ENCODE data around the gene SECISBP2L. TPM values are rescaled to one million over a fixed set of nuclear protein-coding genes. Genes with fewer than 3 reads are reported as not detected.
"Not testable (repeated sequence)": the region's sequence is repeated elsewhere in the genome, so short reads cannot be mapped to it uniquely, and the experiment has no call there.

SECISBP2L gene
- 10 to 100 TPM; 35.7 to 36.9 TPM for total RNA-seq

GRCh38 chr15:49046220-49047102, at the start of gene SECISBP2L:
Gene SECISBP2L, minus strand, starts transcription at chr15:49046446. Its CDS starts 147 bp downstream, at chr15:49046299.
- no peaks in the 10 kb centered on the region for H3K27me3 Mint-ChIP-seq

GRCh38 chr15:49094923-49095322, 48.7 kb upstream of the SECISBP2L start:
- H3K27ac Mint-ChIP-seq: no peak overlapping the region
- H3K4me1 Mint-ChIP-seq: no peaks in the 10 kb centered on the region
- H3K27me3 Mint-ChIP-seq: no peaks in the 10 kb centered on the region
- no peak overlapping the region for H3K4me3 Mint-ChIP-seq
- POLR2A ChIA-PET: interaction anchor here (0.6 kb wide), 1 partner anchor 1352 kb away, joined by 3 read pairs; no protein-coding TSS in a partner anchor
- CTCF ChIA-PET: interaction anchor here (2.2 kb wide), 1 partner anchor 12 kb away, joined by 5 read pairs; no protein-coding TSS in a partner anchor
- H3K36me3 Mint-ChIP-seq (ENCODE audit: low read depth): peaks cover 10% of the 10 kb centered on the region
- no peak for DNase-seq
- H3K9me3 Mint-ChIP-seq: no peaks in the 10 kb centered on the region

More at GRCh38 chr15:49046220-49047102, at the start of gene SECISBP2L:
- Mint-ChIP-seq H3K27ac (peak within 1 kb of the TSS; percentile 80), H3K4me1 (peaks cover 26% of the 10 kb centered on the region), H3K9me3 (no peaks in the 10 kb centered on the region), H3K36me3 (ENCODE audit: low read depth) (peaks cover 9% of the 10 kb centered on the region), H3K4me3 (peak within 1 kb of the TSS; percentile 95)
- ChIA-PET CTCF (interaction anchor here (0.8 to 2.9 kb wide), 13 partner anchors 9 to 245 kb away, joined by 3 to 12 read pairs (median 3); partner anchors contain the start of genes CEP152, COPS2 and EID1), POLR2A (interaction anchor here (0.7 to 2.9 kb wide), 13 partner anchors 8 to 237 kb away, joined by 3 to 25 read pairs (median 5); partner anchors contain the start of genes CEP152, COPS2, EID1 and GALK2)
- DNase-seq: peak; percentile 93

GRCh38 chr15:49093252-49094105, 47.2 kb upstream of the SECISBP2L start:
- Mint-ChIP-seq H3K36me3 (ENCODE audit: low read depth) (peaks cover 7% of the 10 kb centered on the region), H3K27ac (no peak overlapping the region), H3K9me3 (no peaks in the 10 kb centered on the region), H3K27me3 (no peaks in the 10 kb centered on the region), H3K4me1 (no peaks in the 10 kb centered on the region), H3K4me3 (no peak overlapping the region)
- ChIA-PET CTCF (interaction anchor here (0.6 to 2.2 kb wide), 2 partner anchors 11 to 1395 kb away, joined by 3 to 5 read pairs; no protein-coding TSS in a partner anchor), POLR2A (interaction anchor here (0.6 kb wide), 1 partner anchor 1289 kb away, joined by 3 read pairs; no protein-coding TSS in a partner anchor)
- DNase-seq: no peak

GRCh38 chr15:49088996-49089395, 42.8 kb upstream of the SECISBP2L start:
- DNase-seq: no peak
- Mint-ChIP-seq H3K27me3 (no peaks in the 10 kb centered on the region), H3K36me3 (ENCODE audit: low read depth) (no peaks in the 10 kb centered on the region), H3K4me1 (no peaks in the 10 kb centered on the region), H3K27ac (no peak overlapping the region), H3K9me3 (no peaks in the 10 kb centered on the region), H3K4me3 (no peak overlapping the region)
- CTCF ChIA-PET: no interaction called here
- POLR2A ChIA-PET: no interaction called here

- Mint-ChIP-seq H3K27ac (no peak overlapping the region), H3K27me3 (no peaks in the 10 kb centered on the region), H3K9me3 (no peaks in the 10 kb centered on the region), H3K36me3 (ENCODE audit: low read depth) (no peaks in the 10 kb centered on the region), H3K4me1 (no peaks in the 10 kb centered on the region), H3K4me3 (no peak overlapping the region)
- ChIA-PET POLR2A (no interaction called here), CTCF (interaction anchor here (1.1 kb wide), 1 partner anchor 25 kb away, joined by 3 read pairs; no protein-coding TSS in a partner anchor)
- no peak for DNase-seq
These were observed 39.6 kb upstream of the SECISBP2L start for GRCh38 chr15:49085696-49086459.

GRCh38 chr15:49084285-49084570, 38.0 kb upstream of the SECISBP2L start:
- DNase-seq: no peak
- CTCF ChIA-PET: no interaction called here
- Mint-ChIP-seq H3K27me3 (no peaks in the 10 kb centered on the region), H3K36me3 (ENCODE audit: low read depth) (no peaks in the 10 kb centered on the region), H3K9me3 (no peaks in the 10 kb centered on the region), H3K27ac (no peak overlapping the region), H3K4me1 (no peaks in the 10 kb centered on the region), H3K4me3 (no peak overlapping the region)
- POLR2A ChIA-PET: no interaction called here

GRCh38 chr15:49083401-49084284, 37.4 kb upstream of the SECISBP2L start:
- no peak overlapping the region for H3K27ac Mint-ChIP-seq
- H3K27me3 Mint-ChIP-seq: no peaks in the 10 kb centered on the region
- POLR2A ChIA-PET: no interaction called here
- no peaks in the 10 kb centered on the region for H3K9me3 Mint-ChIP-seq
- no peaks in the 10 kb centered on the region for H3K36me3 Mint-ChIP-seq (ENCODE audit: low read depth)
- CTCF ChIA-PET: interaction anchor here (0.9 kb wide), 1 partner anchor 10 kb away, joined by 5 read pairs; no protein-coding TSS in a partner anchor
- no peak for DNase-seq
- H3K4me1 Mint-ChIP-seq: no peaks in the 10 kb centered on the region
- H3K4me3 Mint-ChIP-seq: no peak overlapping the region

GRCh38 chr15:49082960-49083359, 36.7 kb upstream of the SECISBP2L start:
- Mint-ChIP-seq H3K27me3 (no peaks in the 10 kb centered on the region), H3K27ac (no peak overlapping the region), H3K36me3 (ENCODE audit: low read depth) (no peaks in the 10 kb centered on the region), H3K9me3 (no peaks in the 10 kb centered on the region), H3K4me3 (no peak overlapping the region), H3K4me1 (no peaks in the 10 kb centered on the region)
- ChIA-PET POLR2A (no interaction called here), CTCF (interaction anchor here (0.9 kb wide), 1 partner anchor 11 kb away, joined by 5 read pairs; no protein-coding TSS in a partner anchor)
- DNase-seq: no peak

- H3K36me3 Mint-ChIP-seq (ENCODE audit: low read depth): no peaks in the 10 kb centered on the region
- ChIA-PET POLR2A (no interaction called here), CTCF (no interaction called here)
- no peak overlapping the region for H3K27ac Mint-ChIP-seq
- H3K9me3 Mint-ChIP-seq: no peaks in the 10 kb centered on the region
- H3K4me1 Mint-ChIP-seq: no peaks in the 10 kb centered on the region
- DNase-seq: no peak
- H3K27me3 Mint-ChIP-seq: no peaks in the 10 kb centered on the region
- H3K4me3 Mint-ChIP-seq: no peak overlapping the region
These were observed 33.2 kb upstream of the SECISBP2L start for GRCh38 chr15:49079340-49080039.

- Mint-ChIP-seq H3K27ac (no peak overlapping the region), H3K4me1 (no peaks in the 10 kb centered on the region), H3K4me3 (no peak overlapping the region), H3K9me3 (no peaks in the 10 kb centered on the region), H3K36me3 (ENCODE audit: low read depth) (no peaks in the 10 kb centered on the region), H3K27me3 (peaks cover 19% of the 10 kb centered on the region)
- POLR2A ChIA-PET: no interaction called here
- CTCF ChIA-PET: interaction anchor here (0.9 kb wide), 1 partner anchor 101 kb away, joined by 3 read pairs; no protein-coding TSS in a partner anchor
- DNase-seq: no peak
These were observed 29.6 kb upstream of the SECISBP2L start for GRCh38 chr15:49075881-49076280.

- CTCF ChIA-PET; POLR2A ChIA-PET; H3K9me3 Mint-ChIP-seq; H3K36me3 Mint-ChIP-seq (ENCODE audit: low read depth); H3K27ac Mint-ChIP-seq; H3K4me1 Mint-ChIP-seq; DNase-seq; H3K4me3 Mint-ChIP-seq: not testable (repeated sequence)
- peaks cover 29% of the 10 kb centered on the region for H3K27me3 Mint-ChIP-seq
These were observed 28.5 kb upstream of the SECISBP2L start for GRCh38 chr15:49074589-49075287.
